Measurements from ENCODE around the gene TRAPPC3L. TPM values are rescaled to one million over a fixed set of nuclear protein-coding genes. Genes with fewer than 3 reads are reported as not detected.
"Not testable (repeated sequence)": the region's sequence is repeated elsewhere in the genome, so short reads cannot be mapped to it uniquely, and the experiment has no call there.

TRAPPC3L gene
- polyA plus RNA-seq, 1 donor from 2014 or later = not detected

DNA sequence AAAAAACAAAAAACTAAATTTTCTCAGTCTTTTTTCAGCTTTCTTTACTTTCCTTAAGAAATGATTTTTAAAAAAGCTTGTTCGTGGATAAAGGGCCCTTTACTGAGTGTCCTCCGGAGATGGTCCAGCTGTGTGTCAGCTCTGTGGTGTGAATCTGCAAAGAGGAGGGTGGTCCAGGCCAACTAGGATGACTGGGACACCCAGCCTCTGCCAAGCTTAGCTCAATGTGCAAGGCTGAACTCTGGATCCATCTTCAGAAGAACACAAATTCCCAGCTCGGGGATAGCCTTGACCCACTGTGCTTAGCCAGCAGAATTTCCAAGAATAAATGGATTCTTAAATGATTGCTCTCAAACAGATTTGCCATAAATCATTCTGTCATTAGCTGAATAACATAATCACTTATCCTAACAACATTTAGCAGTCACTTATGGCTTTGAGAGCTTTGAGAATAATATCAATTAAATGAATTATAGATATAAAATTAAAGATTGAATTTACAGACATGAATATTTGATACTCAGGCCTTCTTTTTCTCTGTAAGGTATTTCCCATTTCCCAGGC lies 48.3 kb downstream of the TRAPPC3L start:
- Histone ChIP-seq H3K79me2 (replicated peaks; ENCODE audit: insufficient read depth, low read length) (no peaks in the 10 kb centered on the region), H3K27me3 (ENCODE audit: insufficient read depth, low read depth, low read length) (no peaks in the 10 kb centered on the region), H3K27ac (ENCODE audit: low read length) (no peak overlapping the region), H3K9me2 (ENCODE audit: insufficient read depth, low read length) (no peaks in the 10 kb centered on the region), H3K36me3 (ENCODE audit: insufficient read depth, low read length) (no peaks in the 10 kb centered on the region), H3K9me3 (ENCODE audit: low read length) (no peaks in the 10 kb centered on the region), H3K4me2 (ENCODE audit: low read length) (no peak overlapping the region), H3F3A (ENCODE audit: insufficient read depth, low read length, poor library complexity, severe bottlenecking) (no peaks in the 10 kb centered on the region), H3K4me3 (ENCODE audit: low read length) (no peak overlapping the region), H2AFZ (ENCODE audit: low read depth, low read length) (no peak overlapping the region), H3K9ac (ENCODE audit: low read length) (no peak overlapping the region), H4K20me1 (ENCODE audit: insufficient read depth) (no peaks in the 10 kb centered on the region)
- TF ChIP-seq SMC3 (conservative IDR thresholded peaks at IDR 0.05; ENCODE audit: poor library complexity) (no peak), EZH2 (IDR thresholded peaks at IDR 0.05; ENCODE audit: borderline replicate concordance, insufficient read depth, low read length, poor library complexity, severe bottlenecking) (no peak), TAF1 (IDR thresholded peaks at IDR 0.05; ENCODE audit: low read depth) (no peak), EP300 (conservative IDR thresholded peaks at IDR 0.05; ENCODE audit: poor library complexity, severe bottlenecking) (no peak), RAD21 (conservative IDR thresholded peaks at IDR 0.05) (no peak), MXI1 (conservative IDR thresholded peaks at IDR 0.05; ENCODE audit: poor library complexity, severe bottlenecking) (no peak), REST (IDR thresholded peaks at IDR 0.05; ENCODE audit: borderline replicate concordance) (no peak), POLR2AphosphoS5 (IDR thresholded peaks at IDR 0.05) (no peak)
- TF ChIP-seq, protein P1, sequence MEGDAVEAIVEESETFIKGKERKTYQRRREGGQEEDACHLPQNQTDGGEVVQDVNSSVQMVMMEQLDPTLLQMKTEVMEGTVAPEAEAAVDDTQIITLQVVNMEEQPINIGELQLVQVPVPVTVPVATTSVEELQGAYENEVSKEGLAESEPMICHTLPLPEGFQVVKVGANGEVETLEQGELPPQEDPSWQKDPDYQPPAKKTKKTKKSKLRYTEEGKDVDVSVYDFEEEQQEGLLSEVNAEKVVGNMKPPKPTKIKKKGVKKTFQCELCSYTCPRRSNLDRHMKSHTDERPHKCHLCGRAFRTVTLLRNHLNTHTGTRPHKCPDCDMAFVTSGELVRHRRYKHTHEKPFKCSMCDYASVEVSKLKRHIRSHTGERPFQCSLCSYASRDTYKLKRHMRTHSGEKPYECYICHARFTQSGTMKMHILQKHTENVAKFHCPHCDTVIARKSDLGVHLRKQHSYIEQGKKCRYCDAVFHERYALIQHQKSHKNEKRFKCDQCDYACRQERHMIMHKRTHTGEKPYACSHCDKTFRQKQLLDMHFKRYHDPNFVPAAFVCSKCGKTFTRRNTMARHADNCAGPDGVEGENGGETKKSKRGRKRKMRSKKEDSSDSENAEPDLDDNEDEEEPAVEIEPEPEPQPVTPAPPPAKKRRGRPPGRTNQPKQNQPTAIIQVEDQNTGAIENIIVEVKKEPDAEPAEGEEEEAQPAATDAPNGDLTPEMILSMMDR (IDR thresholded peaks at IDR 0.05; ENCODE audit: poor library complexity, severe bottlenecking) = no peak

DNA sequence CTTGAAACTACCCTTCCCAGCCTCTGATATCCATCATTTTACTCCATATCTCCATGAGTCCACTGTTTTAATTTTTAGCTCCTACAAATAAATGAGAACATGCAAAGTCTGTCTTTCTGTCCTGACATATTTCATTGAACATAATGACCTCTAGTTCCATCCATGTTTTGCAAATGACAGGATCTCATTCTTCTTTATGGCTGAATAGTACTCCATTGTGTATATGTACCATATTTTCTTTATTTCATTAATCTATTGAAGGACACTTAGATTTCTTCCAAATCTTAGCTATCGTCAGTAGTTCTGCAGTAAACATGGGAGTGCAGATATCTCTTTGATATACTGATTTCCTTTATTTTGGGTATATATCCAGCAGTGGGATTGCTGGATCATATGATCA lies 50.3 kb downstream of the TRAPPC3L start:
- not testable (repeated sequence) for H3K27me3 ChIP-seq (ENCODE audit: insufficient read depth, low read depth, low read length); H3K4me2 ChIP-seq (ENCODE audit: low read length); H3K4me3 ChIP-seq (ENCODE audit: low read length); H3K9me3 ChIP-seq (ENCODE audit: low read length); H3K27ac ChIP-seq (ENCODE audit: low read length); H3F3A ChIP-seq (ENCODE audit: insufficient read depth, low read length, poor library complexity, severe bottlenecking); H3K9ac ChIP-seq (ENCODE audit: low read length); H4K20me1 ChIP-seq (ENCODE audit: insufficient read depth); H3K79me2 ChIP-seq (replicated peaks; ENCODE audit: insufficient read depth, low read length); H3K9me2 ChIP-seq (ENCODE audit: insufficient read depth, low read length); H3K36me3 ChIP-seq (ENCODE audit: insufficient read depth, low read length); H2AFZ ChIP-seq (ENCODE audit: low read depth, low read length)

Data from neural cell (in vitro differentiated cells).